SIG-M5 (cell line): ENCODE data around the gene TAP1.
A peak's percentile ranks its signal among the peaks of the same experiment; 100 is the strongest.

ENCODE experiments used
- DNase-seq: peaks from one replicate; lab custom pipeline; 2025; lab: John Stamatoyannopoulos, UW

TAP1 gene

DNA sequence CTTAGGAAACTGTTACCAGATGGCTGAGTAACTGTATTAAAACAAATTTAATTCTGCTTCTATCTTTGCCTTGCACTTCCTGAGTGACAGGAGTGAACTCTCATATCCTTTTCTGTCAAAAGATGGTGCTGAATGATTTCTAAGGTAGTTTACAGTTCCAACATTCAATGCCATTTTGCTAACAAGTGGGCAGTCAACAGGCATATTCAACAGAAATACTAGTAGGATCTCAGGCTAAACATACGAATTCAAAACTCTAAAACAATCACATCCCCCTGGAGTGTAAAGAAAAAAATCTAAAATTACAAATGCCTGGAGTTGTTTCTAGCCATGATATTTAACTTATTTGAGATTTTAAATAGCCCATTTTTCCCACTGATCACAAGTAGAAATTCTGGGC lies 7.2 kb upstream of the TAP1 start:
- DNase-seq = no peak

DNA sequence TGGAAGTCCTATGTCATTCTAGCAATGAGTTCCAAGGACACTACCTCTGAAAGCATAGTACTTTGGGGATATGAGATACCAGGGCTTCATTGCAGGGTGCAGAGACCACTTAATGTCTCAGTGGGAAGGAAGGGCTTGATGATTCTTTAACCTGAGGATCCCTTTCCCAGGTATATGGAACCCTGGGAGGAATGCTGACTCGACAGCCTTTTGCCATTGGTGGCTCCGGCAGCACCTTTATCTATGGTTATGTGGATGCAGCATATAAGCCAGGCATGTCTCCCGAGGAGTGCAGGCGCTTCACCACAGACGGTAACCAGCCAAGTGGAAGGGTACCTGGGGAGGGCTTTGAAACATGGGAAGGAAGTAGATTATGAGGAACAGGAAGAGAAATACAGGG lies 4.7 kb upstream of the TAP1 start:
- DNase-seq = no peak

DNA sequence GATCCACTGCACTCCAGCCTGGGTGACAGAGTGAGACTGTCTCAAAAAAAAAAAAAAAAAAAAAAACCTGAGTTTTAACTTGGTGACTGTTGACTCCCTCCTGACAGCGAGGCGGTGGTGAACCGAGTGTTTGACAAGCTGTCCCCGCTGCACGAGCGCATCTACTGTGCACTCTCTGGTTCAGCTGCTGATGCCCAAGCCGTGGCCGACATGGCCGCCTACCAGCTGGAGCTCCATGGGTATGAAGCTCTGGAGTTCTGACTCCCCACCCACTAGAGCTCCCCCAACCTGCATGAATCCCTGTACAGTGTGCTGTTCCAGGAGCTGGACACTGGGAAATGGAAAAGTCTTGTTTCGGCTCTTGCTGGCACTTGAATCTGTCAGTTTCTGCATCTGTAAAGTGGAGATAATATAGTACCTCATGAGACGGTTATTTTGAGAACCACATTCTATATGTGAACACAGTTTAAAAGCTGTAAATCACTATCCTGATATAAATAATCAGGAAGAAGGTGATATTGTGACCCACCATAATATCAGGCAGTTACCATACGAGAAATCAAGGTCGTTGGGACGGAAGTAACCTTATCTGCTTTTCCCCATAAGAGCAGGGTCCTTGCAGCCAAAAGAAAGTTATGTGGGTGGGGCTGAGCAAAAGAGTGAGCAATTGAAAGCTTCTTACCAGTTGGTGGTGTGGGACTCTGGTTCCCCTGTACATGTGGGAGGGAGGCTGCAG lies 3.8 kb upstream of the TAP1 start:
- no peak for DNase-seq

DNA sequence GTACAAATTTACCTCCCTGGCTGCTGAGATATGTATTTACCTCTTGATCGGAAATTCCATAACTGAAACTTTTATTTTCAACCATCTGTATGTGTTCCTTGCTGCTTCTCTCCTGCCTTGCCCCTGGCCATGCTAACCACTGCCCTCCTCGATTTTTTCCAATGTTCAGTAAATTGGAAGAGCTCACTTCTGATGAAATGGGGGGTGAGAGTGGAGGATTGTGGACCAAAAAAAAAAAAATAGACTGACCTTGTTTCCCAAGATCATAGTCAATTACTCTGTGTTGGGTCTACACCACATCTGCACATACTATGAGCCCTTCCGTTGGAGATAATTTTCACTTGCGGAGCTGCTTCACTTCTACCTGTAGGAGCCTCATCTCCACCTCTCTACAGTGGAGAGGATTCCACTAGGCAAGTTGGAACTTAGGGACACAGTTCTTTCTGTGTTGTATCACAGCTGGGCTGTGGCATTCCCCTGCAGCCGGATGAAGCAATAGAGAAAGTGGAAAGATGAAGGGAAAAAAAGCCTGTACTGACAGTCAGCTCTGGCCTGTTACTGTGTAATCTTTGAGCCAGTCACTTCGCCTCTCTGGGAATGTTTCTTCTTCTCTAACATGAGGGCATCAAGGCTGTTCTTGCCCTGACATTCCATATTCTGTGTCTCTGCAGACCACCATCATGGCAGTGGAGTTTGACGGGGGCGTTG lies 2.1 kb upstream of the TAP1 start:
- DNase-seq = no peak

DNA sequence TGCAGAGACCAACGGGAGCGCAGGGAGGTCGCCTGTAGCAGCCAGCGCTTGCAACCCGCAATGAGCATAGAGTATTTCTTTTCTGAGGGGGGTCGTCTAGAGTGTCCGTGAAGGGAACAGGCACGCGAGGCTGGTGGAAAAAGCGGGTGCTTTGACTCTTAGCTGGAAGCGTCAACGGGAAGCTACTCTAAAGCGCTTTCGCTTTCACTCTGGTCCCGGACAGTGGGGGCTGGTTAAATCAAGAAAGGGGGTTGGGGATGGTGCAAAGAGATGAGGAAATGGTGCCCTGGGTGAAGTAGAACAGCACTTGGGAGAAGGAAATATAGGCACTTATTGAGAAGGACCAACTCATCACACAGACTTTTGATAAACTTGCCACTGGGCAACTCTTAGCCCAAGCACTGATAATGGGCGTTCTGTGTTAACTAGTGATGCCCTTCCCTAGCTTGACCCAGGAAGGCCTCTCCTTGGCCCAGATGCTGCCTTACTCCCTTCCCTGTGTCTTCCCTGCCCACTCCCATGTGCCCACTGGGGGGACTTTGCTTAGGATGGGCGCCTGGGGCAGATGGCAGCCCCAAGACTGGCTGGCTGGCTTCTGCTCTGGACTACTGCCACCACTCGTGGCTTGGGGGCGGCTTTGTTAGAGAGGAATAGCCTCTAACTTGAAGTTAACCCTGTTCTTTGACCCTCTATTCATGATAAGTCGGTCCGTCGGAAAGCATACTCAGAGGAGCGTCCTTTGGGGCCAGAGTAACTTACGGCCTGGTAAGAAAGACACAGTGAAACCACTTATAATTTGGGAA lies 1.1 kb upstream of the TAP1 start:
- no peak for DNase-seq

DNA sequence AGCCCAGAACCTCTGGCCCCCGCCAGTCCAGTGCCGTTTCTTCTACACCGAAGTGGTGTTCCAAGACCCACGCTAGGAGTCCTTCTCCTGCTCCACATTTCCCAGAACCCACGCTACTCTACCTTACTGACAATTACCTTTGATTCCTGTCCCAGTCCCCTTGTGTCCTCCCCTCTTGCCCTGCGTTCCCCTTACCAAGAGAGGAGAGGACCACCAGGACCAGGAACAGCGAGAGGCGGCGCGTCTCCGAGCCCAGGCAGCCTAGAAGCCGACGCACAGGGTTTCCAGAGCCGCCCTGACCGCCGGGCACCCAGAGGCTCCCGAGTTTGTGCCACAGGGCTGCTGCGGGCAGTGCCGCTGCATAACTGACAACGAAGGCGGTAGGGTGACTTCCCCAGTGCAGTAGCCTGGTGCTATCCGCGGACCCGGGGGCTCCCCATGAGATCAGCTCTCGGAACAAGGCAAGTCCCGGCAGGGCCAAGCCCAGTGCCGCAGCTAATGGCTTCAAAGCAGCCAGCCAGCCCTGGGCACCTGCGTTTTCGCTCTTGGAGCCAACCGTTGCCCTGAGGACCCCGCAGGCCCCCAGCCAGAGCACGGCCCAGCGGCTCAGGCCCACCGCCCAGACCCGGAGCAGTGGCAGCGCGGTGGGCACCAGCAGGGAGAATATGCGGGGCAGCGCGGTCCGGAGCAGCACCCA lies 512 bp downstream of the TAP1 start:
- no peak for DNase-seq

DNA sequence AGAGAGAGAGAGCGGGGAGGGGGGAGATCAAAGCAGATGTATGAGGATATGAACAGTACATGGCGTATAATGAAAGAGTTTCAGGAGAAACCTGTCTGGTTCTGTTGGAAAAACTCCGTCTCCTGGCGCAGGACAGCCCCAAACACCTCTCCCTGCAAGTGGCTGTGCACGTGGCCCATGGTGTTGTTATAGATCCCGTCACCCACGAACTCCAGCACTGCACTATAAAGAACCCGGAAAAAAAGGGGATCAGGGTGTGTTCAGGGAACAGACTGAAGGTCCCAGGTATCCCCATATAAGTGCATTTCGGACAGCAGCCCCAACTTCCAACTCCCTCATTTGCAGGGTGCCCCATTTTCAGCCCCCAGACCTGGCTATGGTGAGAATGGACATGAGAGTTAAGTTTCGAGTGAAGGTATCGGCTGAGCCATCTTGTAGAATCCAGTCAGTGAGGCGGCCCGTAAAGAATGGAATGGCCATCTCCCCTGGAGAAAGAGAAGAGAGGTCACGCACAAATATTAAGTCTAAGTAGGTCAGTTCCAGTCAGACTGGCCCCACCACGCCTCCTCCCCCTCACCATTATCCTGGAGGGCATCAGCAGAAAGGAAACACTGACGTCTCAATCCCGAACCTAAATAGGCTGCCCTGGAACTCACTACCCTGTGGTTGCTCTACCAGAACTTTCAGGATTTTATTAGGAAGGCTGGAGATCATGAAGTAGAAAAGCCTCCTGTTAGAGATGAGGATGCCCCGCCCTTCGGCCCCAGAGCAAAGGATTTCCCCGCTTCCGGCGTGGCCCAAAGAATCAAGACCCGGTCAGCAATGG lies 1.3 kb downstream of the TAP1 start:
- no peak for DNase-seq

DNA sequence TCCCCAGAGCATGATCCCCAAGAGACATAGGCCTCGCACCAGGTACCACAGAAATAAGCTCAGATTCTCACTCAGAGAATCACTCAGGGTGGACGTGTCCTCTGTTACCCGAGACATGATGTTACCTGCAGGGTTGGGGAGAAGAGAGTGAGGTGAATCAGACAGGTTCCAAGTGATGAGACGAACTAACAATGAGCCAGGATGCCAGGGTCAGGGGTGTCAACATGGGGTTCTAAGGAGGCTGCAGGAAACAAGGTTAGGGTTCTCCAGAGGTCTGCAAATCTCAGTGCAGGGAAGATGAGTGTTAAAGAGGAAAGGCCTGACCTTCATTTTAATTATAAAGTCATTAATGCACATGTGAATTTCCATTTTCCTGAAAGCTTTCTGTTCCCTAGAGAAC lies 2.5 kb downstream of the TAP1 start:
- no peak for DNase-seq

DNA sequence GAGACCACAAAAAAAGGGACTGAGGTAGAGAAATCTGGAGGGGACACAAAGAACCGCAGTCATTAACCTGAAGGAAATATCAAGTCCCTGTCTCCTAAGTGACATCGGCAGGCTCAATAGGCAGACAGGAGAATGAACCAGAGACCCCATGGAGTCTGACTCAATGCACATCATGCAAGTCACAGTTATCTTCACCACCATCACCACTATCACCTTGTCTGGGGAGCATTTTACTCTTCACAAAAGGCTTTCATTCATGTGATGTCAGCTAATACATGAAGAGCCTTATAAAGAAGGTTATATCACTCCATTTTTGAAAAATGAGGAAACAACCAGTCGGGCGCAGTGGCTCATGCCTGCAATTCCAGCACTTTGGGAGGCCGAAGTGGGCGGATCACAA lies 4.4 kb downstream of the TAP1 start:
- DNase-seq = no peak

DNA sequence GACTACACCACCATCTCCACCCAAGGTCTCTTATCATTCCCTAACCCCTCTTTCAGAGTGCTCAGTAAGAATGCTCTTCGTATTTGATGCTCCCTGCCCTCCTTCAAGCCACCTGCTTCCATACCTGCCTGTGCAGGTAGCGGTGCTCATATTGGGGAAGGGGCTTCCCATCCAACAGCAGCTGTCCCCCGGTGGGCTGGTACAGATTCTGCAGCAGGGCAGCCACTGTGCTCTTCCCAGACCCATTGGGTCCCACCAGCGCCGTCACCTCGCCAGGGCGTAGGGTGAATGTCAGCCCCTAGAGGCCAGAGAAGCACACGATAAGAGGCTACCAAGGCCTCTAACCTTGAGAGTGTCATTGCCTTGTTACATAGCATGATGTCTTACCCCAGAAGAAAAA lies 5.7 kb downstream of the TAP1 start:
- no peak for DNase-seq

DNA sequence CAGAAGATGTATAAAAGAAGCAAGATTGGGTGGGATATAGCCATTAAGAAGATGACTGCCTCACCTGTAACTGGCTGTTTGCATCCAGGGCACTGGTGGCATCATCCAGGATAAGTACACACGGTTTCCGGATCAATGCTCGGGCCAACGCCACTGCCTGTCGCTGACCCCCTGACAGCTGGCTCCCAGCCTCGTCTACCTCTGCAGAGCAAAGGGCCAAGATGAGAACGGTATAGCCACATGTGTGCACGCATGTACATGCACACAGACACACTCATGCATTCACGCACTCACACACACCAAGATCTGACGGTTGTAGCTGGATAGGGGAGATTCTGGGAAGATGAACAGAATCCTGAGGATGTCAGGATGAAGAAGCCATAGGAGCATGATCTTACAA lies 6.5 kb downstream of the TAP1 start:
- no peak for DNase-seq

DNA sequence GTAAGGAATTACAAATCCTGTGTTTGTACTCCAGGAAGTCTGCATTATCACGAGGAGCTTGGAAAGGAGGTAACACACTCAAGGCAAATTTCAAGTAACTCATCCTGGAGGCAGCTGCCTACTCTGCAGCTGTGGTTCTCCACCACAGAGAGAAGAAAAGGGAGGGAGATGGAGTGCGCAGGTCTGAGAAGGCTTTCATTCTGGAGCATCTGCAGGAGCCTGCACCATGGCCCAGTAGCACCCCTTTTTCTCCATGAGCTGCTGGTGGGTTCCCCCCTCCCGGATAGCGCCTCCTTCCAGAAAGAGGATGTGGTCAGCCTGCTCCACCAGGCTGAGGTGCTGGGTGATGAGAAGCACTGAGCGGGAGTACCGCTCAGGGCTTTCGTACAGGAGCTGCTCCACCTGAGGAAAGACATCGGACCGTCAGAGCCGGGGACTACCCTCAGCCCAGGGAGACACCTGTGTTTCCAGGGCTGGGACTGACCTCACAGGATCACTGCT lies 8.1 kb downstream of the TAP1 start:
- no peak for DNase-seq

DNA sequence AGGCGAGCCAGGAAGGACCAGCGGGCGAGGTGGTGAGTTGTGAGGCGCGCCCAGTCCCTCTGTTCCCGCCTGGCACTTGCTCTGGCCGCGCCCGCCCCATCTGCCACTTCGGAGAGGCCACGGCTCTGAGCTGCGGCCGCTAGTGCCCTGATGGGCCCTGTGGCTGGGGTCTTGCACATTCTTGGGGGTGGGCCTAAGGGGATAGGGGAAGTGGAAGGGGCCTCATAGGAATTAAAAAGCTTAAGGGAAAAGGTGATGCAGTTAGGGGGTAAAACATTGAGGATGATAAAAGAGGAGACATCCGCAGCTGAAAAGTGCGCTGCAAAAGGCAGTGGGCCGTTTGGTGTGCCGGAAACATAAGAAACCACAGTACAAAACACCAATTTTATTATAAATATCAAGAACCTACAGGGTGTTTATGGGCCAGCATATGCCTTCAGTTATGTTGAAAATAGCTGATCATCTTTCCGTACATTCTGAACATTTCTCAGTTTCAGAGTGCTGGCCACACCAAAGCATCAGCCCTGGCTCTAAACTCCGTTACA lies 8.6 kb downstream of the TAP1 start:
- no peak for DNase-seq

DNA sequence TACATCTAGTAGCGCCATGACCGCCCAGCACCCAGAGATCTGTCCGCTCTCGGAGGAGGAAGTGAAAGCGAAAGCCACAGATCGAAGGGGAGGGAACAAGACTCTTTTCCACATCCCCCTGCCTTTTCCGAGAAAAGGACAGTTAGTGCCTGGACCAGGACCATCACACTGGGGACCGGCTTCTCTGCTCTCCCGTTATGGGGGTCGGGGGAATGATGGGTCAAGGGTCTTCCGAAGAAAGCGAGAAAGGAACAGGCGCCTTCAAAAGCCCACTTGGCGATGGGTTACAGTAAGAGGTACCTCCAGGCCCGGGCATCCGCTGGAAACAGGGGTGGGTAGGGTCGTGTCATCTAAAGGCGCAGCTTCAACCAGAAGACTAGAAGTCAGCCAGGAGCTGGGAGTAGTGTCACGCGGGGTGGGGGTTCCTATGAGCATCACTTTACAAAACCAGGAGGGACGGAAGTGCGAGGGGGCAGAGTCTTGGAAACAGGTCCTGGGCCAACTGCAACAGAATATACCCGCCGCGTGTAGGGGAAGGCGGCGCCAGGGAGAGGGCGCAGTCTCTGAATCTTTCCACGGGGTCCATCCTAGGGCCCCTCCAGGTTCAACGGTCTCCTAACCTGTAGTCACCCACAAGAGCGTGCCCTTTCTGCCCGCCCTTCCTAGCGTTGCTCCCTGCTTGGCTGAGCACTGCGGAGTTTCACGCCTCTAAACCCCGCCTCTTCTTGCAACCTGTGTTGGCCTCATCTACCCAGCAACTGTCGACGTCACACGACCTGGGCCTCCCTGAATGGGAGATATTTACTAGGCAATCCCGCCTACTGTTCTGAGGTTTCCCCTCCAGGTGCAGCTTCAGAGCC lies 9.3 kb downstream of the TAP1 start, which contains the start of gene PSMB8:
TSS of gene PSMB8 (minus strand) at position 69 of the 860 bp plus-strand sequence. CDS start at position 18, 51 bp downstream.
- DNase-seq = peak; percentile 60

DNA sequence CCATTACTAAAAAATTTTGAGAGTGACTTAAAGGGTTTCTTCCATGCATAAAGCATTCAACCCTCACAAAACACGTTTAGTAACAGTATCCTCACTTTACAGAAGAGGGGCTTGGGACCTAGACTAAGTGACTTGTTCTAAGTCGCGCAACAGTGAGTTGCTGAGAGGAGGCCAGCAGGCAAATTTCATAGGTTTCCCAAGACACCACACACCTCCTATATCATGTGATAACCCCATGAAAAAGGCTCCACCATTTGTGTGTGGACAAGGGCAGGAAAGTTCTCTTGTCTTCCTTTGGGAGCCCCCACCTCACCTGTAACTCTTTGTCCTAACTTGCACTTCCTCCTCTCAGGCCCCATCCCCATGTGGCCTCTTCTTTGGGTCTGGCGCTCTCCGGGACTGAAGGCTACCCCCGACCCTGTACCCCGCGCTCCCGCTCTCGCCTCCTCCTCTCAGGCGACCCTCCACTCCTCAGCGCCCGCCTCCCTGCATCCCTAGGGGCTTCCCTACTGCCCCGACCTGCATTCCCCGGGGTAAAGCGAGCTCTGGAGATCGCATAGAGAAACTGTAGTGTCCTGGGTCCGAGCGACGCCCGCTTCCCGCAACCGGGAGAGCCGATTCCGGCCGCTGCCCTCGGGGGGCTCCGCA lies 10.0 kb downstream of the TAP1 start:
- DNase-seq = no peak

DNA sequence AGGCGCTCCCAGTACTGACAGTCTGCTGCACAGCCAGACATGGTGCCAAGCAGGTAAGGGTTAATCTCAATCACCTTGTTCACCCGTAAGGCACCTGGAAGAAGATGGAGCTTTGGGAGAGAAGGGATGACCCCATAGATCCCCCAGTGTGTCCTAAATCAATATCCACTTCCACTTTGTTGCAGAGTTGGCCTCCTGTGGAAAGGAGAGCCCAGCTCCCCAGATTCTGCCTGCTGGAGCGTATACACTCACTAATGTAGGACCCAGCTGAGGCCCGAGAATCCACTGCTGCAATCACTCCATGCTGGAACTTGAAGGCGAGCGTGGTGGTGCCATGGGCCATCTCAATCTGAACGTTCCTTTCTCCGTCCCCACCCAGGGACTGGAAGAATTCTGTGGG lies 10.8 kb downstream of the TAP1 start:
- no peak for DNase-seq

DNA sequence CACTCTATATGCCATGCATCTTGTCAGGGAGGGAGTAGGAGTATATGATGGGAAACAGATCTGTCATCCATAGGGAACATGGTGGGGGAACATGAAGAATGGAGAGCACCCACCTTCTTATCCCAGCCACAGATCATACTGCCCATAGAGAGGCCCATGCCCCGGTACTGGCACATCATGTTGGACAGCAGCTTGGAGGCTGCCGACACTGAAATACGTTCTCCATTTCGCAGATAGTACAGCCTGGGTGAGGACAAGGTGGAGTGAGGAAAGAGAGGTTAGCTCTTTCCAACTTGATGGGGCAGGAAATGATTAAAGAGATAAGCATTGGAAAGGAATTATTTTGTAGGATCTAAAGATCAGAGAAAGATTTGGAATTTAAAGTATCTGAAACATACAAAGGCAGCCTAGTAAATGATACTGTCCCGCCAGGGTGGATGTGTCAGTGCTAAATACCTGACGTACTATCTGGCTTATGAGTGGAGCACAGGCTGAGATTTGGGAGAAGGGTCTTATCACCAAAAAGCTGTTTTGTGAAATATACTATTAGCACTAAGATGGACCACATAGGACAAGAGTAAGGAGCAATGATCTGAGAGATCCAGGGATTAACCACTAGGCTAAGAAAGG lies 11.4 kb downstream of the TAP1 start:
- DNase-seq = no peak

DNA sequence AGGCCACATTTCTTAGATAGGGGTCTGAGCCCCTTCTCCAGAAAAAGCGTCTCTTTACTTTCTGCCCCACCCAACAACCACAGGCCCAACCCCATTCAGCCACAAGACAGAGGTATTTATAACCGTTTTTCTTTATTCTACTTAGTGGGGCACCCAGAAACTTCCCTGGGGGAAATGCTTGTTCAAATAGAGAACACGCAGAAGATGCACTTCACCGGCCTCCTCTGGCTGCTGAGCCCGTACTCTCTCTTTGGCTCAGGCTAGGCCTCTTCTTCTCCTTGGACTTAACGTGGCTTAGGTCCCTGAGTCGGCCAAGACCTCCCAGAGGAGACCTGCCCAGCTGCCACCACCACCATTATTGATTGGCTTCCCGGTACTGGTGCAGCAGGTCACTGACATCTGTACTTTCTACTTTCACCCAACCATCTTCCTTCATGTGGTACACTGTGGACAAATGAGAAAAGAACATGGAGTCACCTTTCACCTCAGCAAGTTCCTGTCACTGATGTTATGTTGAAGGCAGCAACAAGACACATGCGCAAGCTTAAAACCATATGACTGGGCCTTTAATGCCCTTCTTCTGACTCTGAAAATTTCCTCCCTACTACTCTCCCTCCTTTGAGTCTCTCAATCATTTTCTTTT lies 12.8 kb downstream of the TAP1 start:
- no peak for DNase-seq
